HepG2 (cell line): ENCODE results near the gene SYTL2. TPM values are rescaled to one million over a fixed set of nuclear protein-coding genes. Genes with fewer than 3 reads are reported as not detected.

Source experiments
- ATAC-seq: fragments of 200-7000 bp; cut with Tn5 transposase; 3 replicates; pipeline ENCODE4 v1.9.1; 2020; ENCODE audit warnings: mild to moderate bottlenecking, moderate library complexity
- BruUV-seq: library from RNA; stranded (reverse); fragments of 400-500 nt; replicated peaks from 2 replicates; lab custom pipeline; 2021; lab: Mats Ljungman, UMichigan
- CTCF ChIA-PET: fragments of 300-600 bp; formaldehyde crosslinking; extraction: SDS; loops from one replicate; lab custom pipeline; 2021; ENCODE audit warnings: low total read pairs, inconsistent platforms, low intra/inter-chr PET ratio; lab: Yijun Ruan, JAX
- POLR2A ChIA-PET: fragments of 350-600 bp; sonication (Branson Sonifier 250); formaldehyde crosslinking; loops from one replicate; lab custom pipeline; 2020; ENCODE audit warnings: antibody characterized with exemption, inconsistent platforms; lab: Yijun Ruan, JAX
- DNase-seq: peaks from one replicate; pipeline ENCODE4 v3.0.0-alpha.2; 2015; ENCODE audit warnings: low spot score
- FAIRE-seq: peaks from 3 replicates; lab custom pipeline; 2011; peaks lifted over from hg19 to GRCh38; lab: Jason Lieb, UNC
- H2AFZ ChIP-seq: one replicate; pipeline ENCODE4 v1.6.1; 2011; ENCODE audit warnings: low read length, inconsistent platforms
- H3K27ac ChIP-seq: fragments of 300-600 bp; 3 replicates; pipeline ENCODE4 v1.8.0; 2011; ENCODE audit warnings: mixed run types, mild to moderate bottlenecking, mixed read lengths, low read length, inconsistent platforms; ENCODE audit not compliant: insufficient read depth; ENCODE audit errors: extremely low read length
- H3K27me3 ChIP-seq, 2 experiments: fragments of 200-600 bp in 1 of 2; 2 replicates in 1 of 2; 3 replicates in 1 of 2; pipeline versions ENCODE4 v1.6.0 to v1.8.0; 2011; ENCODE audit warnings: low read length in 2 of 2, mild to moderate bottlenecking in 2 of 2, moderate library complexity in 2 of 2, inconsistent platforms in 1 of 2; ENCODE audit not compliant: insufficient read depth in 2 of 2, control insufficient read depth in 1 of 2
- H3K36me3 ChIP-seq, 2 experiments: fragments of 200-600 bp in 1 of 2; replicated peaks in 1 of 2; 2 replicates in 1 of 2; 3 replicates in 1 of 2; pipeline versions ENCODE4 v1.5.1 to v1.8.0; 2011; ENCODE audit warnings: low read length in 2 of 2, inconsistent platforms in 1 of 2; ENCODE audit not compliant: insufficient read depth in 2 of 2, control insufficient read depth in 1 of 2
- H3K4me1 ChIP-seq: 2 replicates; pipeline ENCODE4 v1.5.1; 2012; ENCODE audit warnings: low read length, inconsistent platforms; ENCODE audit not compliant: insufficient read depth
- H3K4me2 ChIP-seq: 2 replicates; pipeline ENCODE4 v1.6.0; 2011; ENCODE audit warnings: low read depth, low read length, inconsistent platforms
- H3K4me3 ChIP-seq, 3 experiments: fragments of 200-600 bp in 1 of 3; sonication (generic), shearing (Covaris generic) in 1 of 3; replicated peaks in 1 of 3; 2 replicates each; pipeline ENCODE4 v1.5.1; 2011 to 2016; ENCODE audit warnings: low read length in 3 of 3, inconsistent platforms in 2 of 3, low read depth in 2 of 3, mild to moderate bottlenecking in 2 of 3, control low read depth in 1 of 3, mixed read lengths in 1 of 3; ENCODE audit not compliant: insufficient read depth in 1 of 3
- H3K79me2 ChIP-seq: one replicate; pipeline ENCODE4 v1.6.1; 2011; ENCODE audit warnings: low read length, inconsistent platforms; ENCODE audit not compliant: insufficient read depth
- H3K9ac ChIP-seq: 2 replicates; pipeline ENCODE4 v1.6.0; 2011; ENCODE audit warnings: mild to moderate bottlenecking, low read depth, low read length, inconsistent platforms; ENCODE audit not compliant: insufficient read depth
- H3K9me3 ChIP-seq: 2 replicates; pipeline ENCODE4 v1.5.1; 2012; ENCODE audit warnings: mild to moderate bottlenecking, low read length
- H4K20me1 ChIP-seq: 2 replicates; pipeline ENCODE4 v1.6.0; 2011; ENCODE audit warnings: inconsistent platforms, mild to moderate bottlenecking, low read length, moderate library complexity; ENCODE audit not compliant: insufficient read depth
- FOXO1 ChIP-seq: sonication (generic); formaldehyde crosslinking; IDR thresholded peaks from 2 replicates; pipeline ENCODE4 v1.4.0; 2020; ENCODE audit warnings: missing genetic modification reagents
- GATAD1 ChIP-seq: IDR thresholded peaks from 2 replicates; pipeline ENCODE4 v1.6.1; 2016; ENCODE audit warnings: missing genetic modification reagents, missing compliant biosample characterization
- LRRFIP1 ChIP-seq: sonication (generic); formaldehyde crosslinking; conservative IDR thresholded peaks from 2 replicates; pipeline ENCODE4 v1.4.0; 2020; ENCODE audit warnings: missing genetic modification reagents
- RBAK ChIP-seq: sonication (generic); formaldehyde crosslinking; IDR thresholded peaks from 2 replicates; pipeline ENCODE4 v1.5.1; 2020; ENCODE audit warnings: mild to moderate bottlenecking, missing genetic modification reagents
- SP5 ChIP-seq: IDR thresholded peaks from 2 replicates; pipeline ENCODE4 v1.6.1; 2016; ENCODE audit warnings: low read depth, borderline replicate concordance
- ZNF354B ChIP-seq: sonication (generic); formaldehyde crosslinking; IDR thresholded peaks from 2 replicates; pipeline ENCODE4 v1.8.0; 2022; ENCODE audit warnings: mild to moderate bottlenecking, missing genetic modification reagents
- ZNF451 ChIP-seq: sonication (generic); formaldehyde crosslinking; IDR thresholded peaks from 2 replicates; pipeline ENCODE4 v1.5.0; 2020; ENCODE audit warnings: mild to moderate bottlenecking, missing genetic modification reagents
- ZNF646 ChIP-seq: sonication (generic); formaldehyde crosslinking; IDR thresholded peaks from 2 replicates; pipeline ENCODE4 v1.9.0; 2021; ENCODE audit warnings: mild to moderate bottlenecking, missing genetic modification reagents
- WGBS: methylation state at CpG from one replicate; pipeline ENCODE4 v1.1.6; 2017; ENCODE audit warnings: low lambda C conversion rate; 5-methylcytosine and 5-hydroxymethylcytosine counted together
- in situ Hi-C: cut with HindIII; loops from 2 replicates; pipeline ENCODE4 v1.10.0; 2017; ENCODE audit warnings: low pct_unique_long_range_greater_than_20kb; ENCODE audit not compliant: extremely low pct_ligation_motif_present
- intact Hi-C: fragments of 100-400 bp; cut with micrococcal nuclease; formaldehyde crosslinking; loops from one replicate; pipeline ENCODE4 v1.10.0; 2022; ENCODE audit not compliant: unreplicated experiment
- polyA plus RNA-seq, 8 experiments: library from polyadenylated mRNA; depleted of rRNA in 3 of 8; stranded (reverse) in 7 of 8; unstranded in 1 of 8; fragments of >200 nt; fragmentation: Illumina TruSeq in 4 of 8; extraction: Trizol in 4 of 8; gene quantifications; 2 replicates each; pipeline versions ENCODE4 v1.2.1 to v1.2.3, GENCODE V29; 2011 to 2016; ENCODE audit warnings: low read depth in 4 of 8, missing spikeins in 1 of 8, mixed read lengths in 1 of 8; ENCODE audit not compliant: insufficient read depth in 1 of 8
- total RNA-seq, 5 experiments: library from RNA; depleted of rRNA; stranded (reverse); fragments of >200 nt; fragmentation: Illumina TruSeq; extraction: Trizol; gene quantifications; 2 replicates each; pipeline ENCODE4 v1.2.3, GENCODE V29; 2016; ENCODE audit warnings: low read depth in 1 of 5

Gene SYTL2
- total and polyA plus RNA-seq, 2 of the 13 experiments (the other 11 are each of a cell fraction or from before 2014, with no cell fraction given): 0.77 to 0.90 TPM

- ChIA-PET CTCF (no interaction called here), POLR2A (no interaction called here)
- BruUV-seq: no TSS peak
- ATAC-seq (no peak), DNase-seq (no peak), FAIRE-seq (no peak)
- Histone ChIP-seq H3K4me3 (no peak overlapping the region), H3K79me2 (no peaks in the 10 kb centered on the region), H3K4me1 (peaks cover 10% of the 10 kb centered on the region), H3K9ac (no peak overlapping the region), H3K36me3 (no peaks in the 10 kb centered on the region), H4K20me1 (no peaks in the 10 kb centered on the region), H2AFZ (no peak overlapping the region), H3K4me2 (no peak overlapping the region), H3K27ac (no peak overlapping the region), H3K27me3 (peaks cover 0 to 25% of the 10 kb centered on the region in 2 experiments; a peak in 2 of 5 replicates), H3K9me3 (no peaks in the 10 kb centered on the region)
- no peak for TF ChIP-seq GATAD1 (CRISPR knock-in tag)
- 33% methylated on average over 3 of the region's 4 CpGs for WGBS
- in situ Hi-C loops: no loop called here
- intact Hi-C loops: no loop called here
Observed at GRCh38 chr11:85809191-85809590, 1.8 kb downstream of the SYTL2 start.

- DNase-seq: no peak
- Histone ChIP-seq H3K27me3 (peaks cover 0 to 25% of the 10 kb centered on the region in 2 experiments; a peak in 2 of 5 replicates), H3K4me3 (no peak overlapping the region), H3K79me2 (no peaks in the 10 kb centered on the region), H4K20me1 (no peaks in the 10 kb centered on the region), H3K36me3 (no peaks in the 10 kb centered on the region), H3K4me2 (no peak overlapping the region), H3K9ac (no peak overlapping the region), H3K9me3 (no peaks in the 10 kb centered on the region), H2AFZ (no peak overlapping the region), H3K27ac (no peak overlapping the region), H3K4me1 (peaks cover 10% of the 10 kb centered on the region)
- intact Hi-C loops: no loop called here
- ChIA-PET CTCF (no interaction called here), POLR2A (no interaction called here)
- no TSS peak for BruUV-seq
- ATAC-seq: no peak
- in situ Hi-C loops: no loop called here
- no CpG with 5 or more reads among the region's 2 CpGs for WGBS
- FAIRE-seq: no peak
- TF ChIP-seq LRRFIP1 (CRISPR knock-in tag) (no peak), ZNF646 (CRISPR knock-in tag) (no peak), RBAK (CRISPR knock-in tag) (no peak), ZNF354B (no peak), FOXO1 (no peak), ZNF451 (CRISPR knock-in tag) (no peak), SP5 (no peak)
Observed at GRCh38 chr11:85806876-85807275, 4.1 kb downstream of the SYTL2 start.
